ENCODE results near the gene TTN.

Gene TTN

GRCh38 chr2:178807227-178808008 lies at the start of gene TTN:
TTN (minus strand) TSS chr2:178807423; CDS start chr2:178804642, 2,781 bp downstream.
- TF ChIP-seq, protein P1, sequence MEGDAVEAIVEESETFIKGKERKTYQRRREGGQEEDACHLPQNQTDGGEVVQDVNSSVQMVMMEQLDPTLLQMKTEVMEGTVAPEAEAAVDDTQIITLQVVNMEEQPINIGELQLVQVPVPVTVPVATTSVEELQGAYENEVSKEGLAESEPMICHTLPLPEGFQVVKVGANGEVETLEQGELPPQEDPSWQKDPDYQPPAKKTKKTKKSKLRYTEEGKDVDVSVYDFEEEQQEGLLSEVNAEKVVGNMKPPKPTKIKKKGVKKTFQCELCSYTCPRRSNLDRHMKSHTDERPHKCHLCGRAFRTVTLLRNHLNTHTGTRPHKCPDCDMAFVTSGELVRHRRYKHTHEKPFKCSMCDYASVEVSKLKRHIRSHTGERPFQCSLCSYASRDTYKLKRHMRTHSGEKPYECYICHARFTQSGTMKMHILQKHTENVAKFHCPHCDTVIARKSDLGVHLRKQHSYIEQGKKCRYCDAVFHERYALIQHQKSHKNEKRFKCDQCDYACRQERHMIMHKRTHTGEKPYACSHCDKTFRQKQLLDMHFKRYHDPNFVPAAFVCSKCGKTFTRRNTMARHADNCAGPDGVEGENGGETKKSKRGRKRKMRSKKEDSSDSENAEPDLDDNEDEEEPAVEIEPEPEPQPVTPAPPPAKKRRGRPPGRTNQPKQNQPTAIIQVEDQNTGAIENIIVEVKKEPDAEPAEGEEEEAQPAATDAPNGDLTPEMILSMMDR (IDR thresholded peaks at IDR 0.05; ENCODE audit: low read length, missing control alignments): no peak
- no peak for DNase-seq (ENCODE audit: low read depth)
- no peak within 1 kb of the TSS for H3K4me3 ChIP-seq (replicated peaks; ENCODE audit: low read depth, low read length)

- TF ChIP-seq, protein P1 (IDR thresholded peaks at IDR 0.05; ENCODE audit: low read length, missing control alignments): no peak
- no peak for DNase-seq (ENCODE audit: low read depth)
- H3K4me3 ChIP-seq (replicated peaks; ENCODE audit: low read depth, low read length): no peak overlapping the region
These were observed 47.9 kb upstream of the TTN start for GRCh38 chr2:178855151-178855550.

GRCh38 chr2:178848335-178848734 lies 41.1 kb upstream of the TTN start:
- no peak for DNase-seq (ENCODE audit: low read depth)

DNA sequence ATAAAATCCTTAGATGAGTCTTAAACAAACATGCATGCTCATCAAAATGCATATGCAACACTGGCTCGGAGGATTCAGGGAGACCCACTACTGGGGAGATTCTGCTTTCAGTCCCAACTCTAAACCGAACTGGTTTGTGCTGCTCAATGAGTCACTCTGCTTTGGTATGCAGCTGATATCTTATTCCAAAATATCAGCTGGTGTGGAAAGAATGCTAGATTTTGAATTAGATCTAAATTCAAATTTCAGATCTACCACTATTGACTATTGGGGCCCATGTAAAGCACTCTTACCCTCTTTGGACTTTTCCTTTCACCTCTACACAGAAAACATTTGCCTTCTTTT lies 39.2 kb upstream of the TTN start:
- no peak overlapping the region for H3K4me3 ChIP-seq (replicated peaks; ENCODE audit: low read depth, low read length)
- TF ChIP-seq, protein P1 (IDR thresholded peaks at IDR 0.05; ENCODE audit: low read length, missing control alignments): no peak
- no peak for DNase-seq (ENCODE audit: low read depth)

More at GRCh38 chr2:178848335-178848734, 41.1 kb upstream of the TTN start:
- TF ChIP-seq, protein P1 (IDR thresholded peaks at IDR 0.05; ENCODE audit: low read length, missing control alignments): no peak
- no peak overlapping the region for H3K4me3 ChIP-seq (replicated peaks; ENCODE audit: low read depth, low read length)

GRCh38 chr2:178845566-178846457 lies 38.6 kb upstream of the TTN start:
- DNase-seq (ENCODE audit: low read depth): peak; percentile 70
- TF ChIP-seq, protein P1 (IDR thresholded peaks at IDR 0.05; ENCODE audit: low read length, missing control alignments): no peak
- H3K4me3 ChIP-seq (replicated peaks; ENCODE audit: low read depth, low read length): no peak overlapping the region

GRCh38 chr2:178844701-178845100 lies 37.5 kb upstream of the TTN start:
- no peak for DNase-seq (ENCODE audit: low read depth)
- TF ChIP-seq, protein P1 (IDR thresholded peaks at IDR 0.05; ENCODE audit: low read length, missing control alignments): no peak
- H3K4me3 ChIP-seq (replicated peaks; ENCODE audit: low read depth, low read length): no peak overlapping the region

Data from fibroblast of pulmonary artery (primary cell).